ENCODE data around the gene VWA5A.

VWA5A gene, protein sequence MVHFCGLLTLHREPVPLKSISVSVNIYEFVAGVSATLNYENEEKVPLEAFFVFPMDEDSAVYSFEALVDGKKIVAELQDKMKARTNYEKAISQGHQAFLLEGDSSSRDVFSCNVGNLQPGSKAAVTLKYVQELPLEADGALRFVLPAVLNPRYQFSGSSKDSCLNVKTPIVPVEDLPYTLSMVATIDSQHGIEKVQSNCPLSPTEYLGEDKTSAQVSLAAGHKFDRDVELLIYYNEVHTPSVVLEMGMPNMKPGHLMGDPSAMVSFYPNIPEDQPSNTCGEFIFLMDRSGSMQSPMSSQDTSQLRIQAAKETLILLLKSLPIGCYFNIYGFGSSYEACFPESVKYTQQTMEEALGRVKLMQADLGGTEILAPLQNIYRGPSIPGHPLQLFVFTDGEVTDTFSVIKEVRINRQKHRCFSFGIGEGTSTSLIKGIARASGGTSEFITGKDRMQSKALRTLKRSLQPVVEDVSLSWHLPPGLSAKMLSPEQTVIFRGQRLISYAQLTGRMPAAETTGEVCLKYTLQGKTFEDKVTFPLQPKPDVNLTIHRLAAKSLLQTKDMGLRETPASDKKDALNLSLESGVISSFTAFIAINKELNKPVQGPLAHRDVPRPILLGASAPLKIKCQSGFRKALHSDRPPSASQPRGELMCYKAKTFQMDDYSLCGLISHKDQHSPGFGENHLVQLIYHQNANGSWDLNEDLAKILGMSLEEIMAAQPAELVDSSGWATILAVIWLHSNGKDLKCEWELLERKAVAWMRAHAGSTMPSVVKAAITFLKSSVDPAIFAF

DNA sequence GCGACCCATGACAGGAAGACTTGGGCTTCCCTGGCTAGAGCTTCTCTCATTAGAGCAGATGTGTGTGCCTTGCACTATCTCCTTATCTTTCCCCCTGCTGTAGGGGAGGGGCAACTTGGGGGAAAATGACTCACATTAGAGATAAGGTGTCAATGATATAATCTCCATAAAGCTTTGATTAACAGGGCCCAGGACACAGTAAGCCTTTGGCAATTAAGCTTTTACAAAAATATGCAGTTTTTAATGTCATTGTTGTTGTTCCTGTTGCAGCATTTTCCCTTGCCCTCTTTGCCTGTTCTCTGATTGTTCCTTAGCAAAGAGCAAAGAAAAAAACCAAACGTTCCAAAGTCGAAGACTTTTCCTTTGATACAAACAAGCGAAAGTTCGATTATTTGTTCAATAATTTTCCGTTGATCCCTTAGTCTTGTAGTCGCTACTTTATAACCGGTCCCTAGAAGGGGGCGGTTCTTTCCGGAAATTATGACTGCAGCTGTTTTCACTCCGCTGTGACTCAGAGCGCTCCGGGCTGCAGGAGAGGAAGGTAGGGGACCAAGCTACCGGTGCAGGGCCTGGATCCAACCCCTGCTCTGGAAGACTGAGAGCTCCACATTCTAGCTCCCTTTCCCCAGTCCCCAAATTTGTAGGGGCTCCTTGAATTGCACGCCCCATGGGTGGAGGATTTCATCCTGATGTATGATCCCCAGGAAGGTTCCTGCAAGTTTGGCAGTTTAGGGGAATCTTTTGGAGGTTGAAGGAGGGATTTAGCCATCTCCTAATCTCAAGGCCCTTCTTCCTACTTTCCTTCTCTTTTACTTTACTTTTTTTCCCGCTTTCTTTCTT is at the start of gene VWA5A:
Gene VWA5A (plus strand): TSS at position 509 of the 840 bp plus-strand sequence. CDS start 2,062 bp downstream, outside the sequence.
- peak; percentile 74 for DNase-seq (ENCODE audit: low spot score)
- TF ChIP-seq, protein P1, sequence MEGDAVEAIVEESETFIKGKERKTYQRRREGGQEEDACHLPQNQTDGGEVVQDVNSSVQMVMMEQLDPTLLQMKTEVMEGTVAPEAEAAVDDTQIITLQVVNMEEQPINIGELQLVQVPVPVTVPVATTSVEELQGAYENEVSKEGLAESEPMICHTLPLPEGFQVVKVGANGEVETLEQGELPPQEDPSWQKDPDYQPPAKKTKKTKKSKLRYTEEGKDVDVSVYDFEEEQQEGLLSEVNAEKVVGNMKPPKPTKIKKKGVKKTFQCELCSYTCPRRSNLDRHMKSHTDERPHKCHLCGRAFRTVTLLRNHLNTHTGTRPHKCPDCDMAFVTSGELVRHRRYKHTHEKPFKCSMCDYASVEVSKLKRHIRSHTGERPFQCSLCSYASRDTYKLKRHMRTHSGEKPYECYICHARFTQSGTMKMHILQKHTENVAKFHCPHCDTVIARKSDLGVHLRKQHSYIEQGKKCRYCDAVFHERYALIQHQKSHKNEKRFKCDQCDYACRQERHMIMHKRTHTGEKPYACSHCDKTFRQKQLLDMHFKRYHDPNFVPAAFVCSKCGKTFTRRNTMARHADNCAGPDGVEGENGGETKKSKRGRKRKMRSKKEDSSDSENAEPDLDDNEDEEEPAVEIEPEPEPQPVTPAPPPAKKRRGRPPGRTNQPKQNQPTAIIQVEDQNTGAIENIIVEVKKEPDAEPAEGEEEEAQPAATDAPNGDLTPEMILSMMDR (IDR thresholded peaks at IDR 0.05; ENCODE audit: extremely low read depth, missing control alignments) = no peak

DNA sequence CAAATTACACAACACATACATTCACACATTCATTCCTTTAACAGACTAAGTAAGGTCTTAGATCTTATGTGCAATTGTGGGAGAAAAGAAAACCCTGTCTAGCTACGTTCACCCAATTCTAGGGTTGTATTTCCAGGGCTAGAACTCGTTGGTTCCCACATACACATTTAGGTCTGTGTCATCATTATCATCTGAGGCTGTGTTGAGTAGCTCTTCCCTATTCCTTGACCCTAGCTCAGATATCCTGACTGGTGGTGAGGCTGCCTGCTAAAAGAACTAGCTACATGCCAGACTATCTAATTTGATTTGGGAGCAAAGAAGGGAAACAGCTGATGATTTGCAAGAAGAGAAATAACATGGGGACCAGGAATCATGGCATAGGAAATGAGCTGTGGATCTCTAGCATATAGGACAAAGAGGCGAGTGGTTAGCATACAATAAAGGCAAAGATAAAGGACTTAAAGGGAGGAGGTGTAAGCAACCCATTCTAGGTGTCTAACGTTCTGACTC is 46.6 kb upstream of the VWA5A start:
- TF ChIP-seq, protein P1 (IDR thresholded peaks at IDR 0.05; ENCODE audit: extremely low read depth, missing control alignments) = no peak
- DNase-seq (ENCODE audit: low spot score) = no peak

DNA sequence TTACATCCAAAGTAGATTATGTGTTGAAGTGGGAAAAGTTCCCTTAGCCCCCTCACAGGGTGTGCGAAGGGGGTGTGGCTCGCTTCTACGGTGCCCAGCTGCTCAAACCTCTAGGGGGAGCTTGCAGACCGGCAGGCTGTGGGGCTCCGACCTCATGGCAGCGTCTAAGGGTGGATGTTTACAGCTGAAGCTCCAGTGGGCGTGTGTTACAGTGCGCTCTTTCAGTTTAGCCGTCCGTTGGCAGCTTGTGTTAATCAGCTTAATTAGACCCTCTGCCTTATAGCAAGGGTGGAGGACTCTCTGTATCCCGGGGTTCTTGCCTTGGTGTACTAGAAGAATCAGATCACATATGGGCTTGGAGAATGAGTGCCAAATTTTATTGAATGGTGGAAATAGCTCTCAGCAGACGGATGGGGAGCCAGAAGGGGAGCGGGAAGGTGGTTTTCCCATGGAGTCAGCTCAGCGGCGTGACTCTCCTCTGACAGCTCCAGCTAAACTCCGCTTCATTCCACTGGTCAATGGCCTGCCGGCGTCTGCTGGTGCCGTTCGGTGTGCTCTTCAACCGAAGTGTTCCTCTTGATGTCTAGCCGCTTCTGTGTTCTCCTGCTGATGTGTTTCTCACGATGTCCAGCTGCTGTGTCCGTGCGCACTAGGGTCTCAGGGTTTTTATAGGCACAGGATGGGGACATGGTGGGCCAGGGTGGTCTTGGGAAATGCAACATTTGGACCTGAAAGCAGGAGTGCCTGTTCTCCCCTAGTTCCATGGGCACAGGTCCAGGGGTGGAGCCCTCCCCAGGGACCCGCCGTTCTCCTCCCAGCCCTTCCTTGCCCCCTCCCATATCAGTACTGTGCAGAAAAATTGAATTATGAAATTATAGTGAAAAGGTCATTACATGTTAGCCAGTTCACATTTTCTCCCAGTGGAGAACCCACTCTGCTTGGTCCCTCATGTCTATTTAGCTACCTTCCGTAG is 45.5 kb upstream of the VWA5A start:
- peak; percentile 24 for DNase-seq (ENCODE audit: low spot score)

DNA sequence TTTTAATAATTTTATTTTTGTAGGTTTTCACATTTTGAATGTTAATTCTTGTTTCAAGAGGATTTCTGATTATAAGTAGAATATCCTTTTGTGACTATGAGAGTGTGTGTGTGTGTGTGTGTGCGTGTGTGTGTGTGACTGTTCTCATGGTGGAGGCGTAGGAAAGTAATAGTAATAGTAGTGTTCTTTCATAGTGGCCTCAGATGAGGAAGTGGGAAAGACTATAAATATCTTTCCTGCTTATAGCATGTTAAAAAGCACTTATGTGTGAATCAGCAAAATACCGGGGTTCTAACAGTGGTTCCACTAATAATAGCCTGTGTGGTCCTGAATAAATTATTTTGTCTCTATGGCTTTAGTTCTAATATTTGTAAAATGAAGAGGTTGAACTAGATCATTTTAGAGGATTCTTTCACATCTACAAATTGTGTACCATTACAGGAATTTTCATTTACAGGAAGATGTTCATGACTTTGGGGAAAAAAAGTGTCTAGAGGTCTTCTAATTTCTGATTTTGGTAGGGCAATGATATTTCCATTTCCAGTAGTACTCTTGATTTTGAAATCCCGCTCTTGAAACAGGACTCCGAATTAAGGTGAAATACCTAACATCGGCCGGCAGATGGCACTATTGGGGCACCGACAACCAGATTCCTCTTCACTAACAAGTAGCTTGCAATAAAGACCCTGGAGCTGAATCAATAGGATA is 44.2 kb upstream of the VWA5A start:
- TF ChIP-seq, protein P1 (IDR thresholded peaks at IDR 0.05; ENCODE audit: extremely low read depth, missing control alignments) = peak; percentile 50
- peak; percentile 66 for DNase-seq (ENCODE audit: low spot score)

More for the DNA sequence above, 45.5 kb upstream of the VWA5A start:
- TF ChIP-seq, protein P1 (IDR thresholded peaks at IDR 0.05; ENCODE audit: extremely low read depth, missing control alignments) = peak; percentile 23

DNA sequence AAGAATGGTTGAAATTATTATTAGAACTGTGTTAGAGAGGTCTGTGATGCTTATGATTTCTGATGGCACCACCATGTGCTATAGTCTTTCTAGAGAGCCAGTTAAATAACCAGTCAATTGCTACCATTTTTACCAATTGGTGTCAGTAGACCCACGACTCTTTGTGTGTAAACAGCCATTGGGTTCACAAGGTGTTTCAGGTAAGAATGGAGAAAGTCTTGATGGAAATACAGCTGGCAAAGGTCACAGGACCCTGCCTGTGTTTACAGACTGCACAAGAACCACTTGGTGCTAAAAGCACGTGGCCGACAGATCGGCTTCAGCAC is 43.7 kb upstream of the VWA5A start:
- TF ChIP-seq, protein P1 (IDR thresholded peaks at IDR 0.05; ENCODE audit: extremely low read depth, missing control alignments) = no peak
- no peak for DNase-seq (ENCODE audit: low spot score)

DNA sequence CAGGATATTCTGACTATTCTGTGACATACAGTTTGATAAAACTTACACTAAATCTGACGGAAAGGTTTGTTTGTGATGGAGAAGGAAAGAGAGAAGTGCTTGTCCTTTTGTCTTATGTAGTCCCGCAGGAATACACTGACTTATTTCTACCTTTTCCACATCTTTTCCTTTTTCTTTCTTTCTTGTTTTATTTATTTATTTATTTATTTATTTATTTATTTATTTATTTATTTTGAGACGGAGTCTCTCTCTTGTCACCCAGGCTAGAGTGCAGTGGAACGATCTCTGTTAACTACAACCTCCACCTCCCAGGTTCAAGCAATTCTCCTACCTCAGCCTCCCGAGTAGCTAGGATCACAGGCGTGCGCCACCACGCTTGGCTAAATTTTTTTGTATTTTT is 43.1 kb upstream of the VWA5A start:
- DNase-seq (ENCODE audit: low spot score) = no peak
- TF ChIP-seq, protein P1 (IDR thresholded peaks at IDR 0.05; ENCODE audit: extremely low read depth, missing control alignments) = no peak

Data from GM20000 (cell line).